Measurements from ENCODE around the gene SATB2.

Gene SATB2

GRCh38 chr2:199259671-199260070, 198.1 kb downstream of the SATB2 start:
- Histone ChIP-seq H3K9me2 (replicated peaks; ENCODE audit: control insufficient read depth, low read length) (no peaks in the 10 kb centered on the region), H3K4me1 (ENCODE audit: control insufficient read depth, low read length) (no peaks in the 10 kb centered on the region), H3K27me3 (ENCODE audit: control insufficient read depth, low read length) (no peaks in the 10 kb centered on the region), H3K79me2 (ENCODE audit: control insufficient read depth, low read length) (no peaks in the 10 kb centered on the region), H3K9me3 (ENCODE audit: control insufficient read depth, insufficient read depth, low read length) (no peaks in the 10 kb centered on the region), H3K4me3 (ENCODE audit: low read length) (no peak overlapping the region), H3K4me2 (ENCODE audit: low read length) (no peak overlapping the region), H3K27ac (ENCODE audit: low read depth, low read length) (no peak overlapping the region), H4K20me1 (ENCODE audit: control insufficient read depth, insufficient read depth, low read depth, low read length) (no peaks in the 10 kb centered on the region), H3K36me3 (ENCODE audit: control insufficient read depth, low read length) (no peaks in the 10 kb centered on the region), H3F3A (ENCODE audit: control insufficient read depth, insufficient read depth) (no peaks in the 10 kb centered on the region)
- TF ChIP-seq, protein P1, sequence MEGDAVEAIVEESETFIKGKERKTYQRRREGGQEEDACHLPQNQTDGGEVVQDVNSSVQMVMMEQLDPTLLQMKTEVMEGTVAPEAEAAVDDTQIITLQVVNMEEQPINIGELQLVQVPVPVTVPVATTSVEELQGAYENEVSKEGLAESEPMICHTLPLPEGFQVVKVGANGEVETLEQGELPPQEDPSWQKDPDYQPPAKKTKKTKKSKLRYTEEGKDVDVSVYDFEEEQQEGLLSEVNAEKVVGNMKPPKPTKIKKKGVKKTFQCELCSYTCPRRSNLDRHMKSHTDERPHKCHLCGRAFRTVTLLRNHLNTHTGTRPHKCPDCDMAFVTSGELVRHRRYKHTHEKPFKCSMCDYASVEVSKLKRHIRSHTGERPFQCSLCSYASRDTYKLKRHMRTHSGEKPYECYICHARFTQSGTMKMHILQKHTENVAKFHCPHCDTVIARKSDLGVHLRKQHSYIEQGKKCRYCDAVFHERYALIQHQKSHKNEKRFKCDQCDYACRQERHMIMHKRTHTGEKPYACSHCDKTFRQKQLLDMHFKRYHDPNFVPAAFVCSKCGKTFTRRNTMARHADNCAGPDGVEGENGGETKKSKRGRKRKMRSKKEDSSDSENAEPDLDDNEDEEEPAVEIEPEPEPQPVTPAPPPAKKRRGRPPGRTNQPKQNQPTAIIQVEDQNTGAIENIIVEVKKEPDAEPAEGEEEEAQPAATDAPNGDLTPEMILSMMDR (IDR thresholded peaks at IDR 0.05; ENCODE audit: low read depth, low read length, poor library complexity, severe bottlenecking): no peak
- TF ChIP-seq EZH2phosphoT487 (IDR thresholded peaks at IDR 0.05; ENCODE audit: borderline replicate concordance, low read length): no peak

DNA sequence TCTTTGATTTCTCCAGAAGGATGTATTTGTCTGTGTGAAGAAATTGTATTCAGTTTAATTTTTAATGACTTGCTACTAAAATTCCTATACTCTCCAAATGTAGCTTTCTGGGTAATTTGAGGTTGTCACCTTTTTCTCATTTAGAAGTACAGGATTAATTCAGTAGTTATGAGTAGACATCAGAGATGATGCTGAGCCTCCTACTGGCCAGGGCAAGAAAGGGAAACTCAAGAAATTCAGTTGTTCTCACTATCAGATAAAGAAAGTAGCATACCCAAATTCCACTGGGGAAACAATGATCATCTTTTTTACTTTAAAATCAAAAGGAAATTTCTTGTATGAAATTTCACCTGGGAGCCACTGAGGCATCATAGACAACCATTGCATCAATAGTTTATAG, 199.4 kb downstream of the SATB2 start:
- Histone ChIP-seq H3K4me2 (ENCODE audit: low read length) (no peak overlapping the region), H3K9me2 (replicated peaks; ENCODE audit: control insufficient read depth, low read length) (no peaks in the 10 kb centered on the region), H3K4me3 (ENCODE audit: low read length) (no peak overlapping the region), H3K79me2 (ENCODE audit: control insufficient read depth, low read length) (no peaks in the 10 kb centered on the region), H3K27ac (ENCODE audit: low read depth, low read length) (no peak overlapping the region), H4K20me1 (ENCODE audit: control insufficient read depth, insufficient read depth, low read depth, low read length) (no peaks in the 10 kb centered on the region), H3K9me3 (ENCODE audit: control insufficient read depth, insufficient read depth, low read length) (no peaks in the 10 kb centered on the region), H3K4me1 (ENCODE audit: control insufficient read depth, low read length) (no peaks in the 10 kb centered on the region), H3K36me3 (ENCODE audit: control insufficient read depth, low read length) (no peaks in the 10 kb centered on the region), H3F3A (ENCODE audit: control insufficient read depth, insufficient read depth) (no peaks in the 10 kb centered on the region), H3K27me3 (ENCODE audit: control insufficient read depth, low read length) (no peaks in the 10 kb centered on the region)
- TF ChIP-seq, protein P1 (IDR thresholded peaks at IDR 0.05; ENCODE audit: low read depth, low read length, poor library complexity, severe bottlenecking): no peak
- TF ChIP-seq EZH2phosphoT487 (IDR thresholded peaks at IDR 0.05; ENCODE audit: borderline replicate concordance, low read length): no peak

- H3K9me3 ChIP-seq (ENCODE audit: control insufficient read depth, insufficient read depth, low read length): no peaks in the 10 kb centered on the region
- no peaks in the 10 kb centered on the region for H3K79me2 ChIP-seq (ENCODE audit: control insufficient read depth, low read length)
- no peak overlapping the region for H3K4me3 ChIP-seq (ENCODE audit: low read length)
- H3K27ac ChIP-seq (ENCODE audit: low read depth, low read length): no peak overlapping the region
- H3K4me2 ChIP-seq (ENCODE audit: low read length): no peak overlapping the region
- no peaks in the 10 kb centered on the region for H4K20me1 ChIP-seq (ENCODE audit: control insufficient read depth, insufficient read depth, low read depth, low read length)
- H3K27me3 ChIP-seq (ENCODE audit: control insufficient read depth, low read length): no peaks in the 10 kb centered on the region
- H3K9me2 ChIP-seq (replicated peaks; ENCODE audit: control insufficient read depth, low read length): no peaks in the 10 kb centered on the region
- H3K4me1 ChIP-seq (ENCODE audit: control insufficient read depth, low read length): no peaks in the 10 kb centered on the region
- H3F3A ChIP-seq (ENCODE audit: control insufficient read depth, insufficient read depth): no peaks in the 10 kb centered on the region
- H3K36me3 ChIP-seq (ENCODE audit: control insufficient read depth, low read length): no peaks in the 10 kb centered on the region
- TF ChIP-seq, protein P1 (IDR thresholded peaks at IDR 0.05; ENCODE audit: low read depth, low read length, poor library complexity, severe bottlenecking): no peak
- no peak for TF ChIP-seq EZH2phosphoT487 (IDR thresholded peaks at IDR 0.05; ENCODE audit: borderline replicate concordance, low read length)
Measured at GRCh38 chr2:199257261-199258224, 200.2 kb downstream of the SATB2 start.
